ENCODE data around the gene LRRC66.
A peak's percentile ranks its signal among the peaks of the same experiment; 100 is the strongest.

The LRRC66 gene, protein sequence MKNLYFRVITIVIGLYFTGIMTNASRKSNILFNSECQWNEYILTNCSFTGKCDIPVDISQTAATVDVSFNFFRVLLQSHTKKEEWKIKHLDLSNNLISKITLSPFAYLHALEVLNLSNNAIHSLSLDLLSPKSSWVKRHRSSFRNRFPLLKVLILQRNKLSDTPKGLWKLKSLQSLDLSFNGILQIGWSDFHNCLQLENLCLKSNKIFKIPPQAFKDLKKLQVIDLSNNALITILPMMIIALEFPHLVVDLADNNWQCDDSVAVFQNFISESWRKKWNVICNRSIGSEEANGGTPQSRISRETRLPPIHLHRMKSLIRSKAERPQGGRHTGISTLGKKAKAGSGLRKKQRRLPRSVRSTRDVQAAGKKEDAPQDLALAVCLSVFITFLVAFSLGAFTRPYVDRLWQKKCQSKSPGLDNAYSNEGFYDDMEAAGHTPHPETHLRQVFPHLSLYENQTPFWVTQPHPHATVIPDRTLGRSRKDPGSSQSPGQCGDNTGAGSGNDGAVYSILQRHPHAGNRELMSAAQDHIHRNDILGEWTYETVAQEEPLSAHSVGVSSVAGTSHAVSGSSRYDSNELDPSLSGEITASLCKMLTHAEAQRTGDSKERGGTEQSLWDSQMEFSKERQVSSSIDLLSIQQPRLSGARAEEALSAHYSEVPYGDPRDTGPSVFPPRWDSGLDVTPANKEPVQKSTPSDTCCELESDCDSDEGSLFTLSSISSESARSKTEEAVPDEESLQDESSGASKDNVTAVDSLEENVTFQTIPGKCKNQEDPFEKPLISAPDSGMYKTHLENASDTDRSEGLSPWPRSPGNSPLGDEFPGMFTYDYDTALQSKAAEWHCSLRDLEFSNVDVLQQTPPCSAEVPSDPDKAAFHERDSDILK

GRCh38 chr4:52019936-52020657 lies at the start of gene LRRC66:
Gene LRRC66, minus strand, starts transcription at chr4:52020363. Its CDS starts 2,750 bp downstream, at chr4:52017613.
- no peak for DNase-seq

DNA sequence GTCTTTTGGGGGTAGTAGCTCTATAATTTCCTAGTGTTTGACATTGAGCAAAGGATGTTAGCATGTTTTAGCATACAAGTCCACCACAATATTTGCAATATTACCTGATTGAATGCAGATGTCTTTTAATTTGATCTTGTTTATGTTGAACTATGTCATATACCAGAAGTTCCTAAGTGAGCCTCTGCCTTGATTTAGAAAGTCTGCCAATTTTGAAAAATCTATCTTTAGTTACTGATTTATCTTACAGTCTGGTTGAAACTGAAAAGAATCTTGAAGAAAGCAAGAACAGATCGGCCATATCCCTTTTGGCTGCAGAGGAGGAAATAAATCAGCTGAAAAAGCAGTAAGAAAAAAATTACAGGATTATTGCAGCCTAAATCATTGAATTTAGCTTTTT lies 49.4 kb upstream of the LRRC66 start:
- no peak for DNase-seq

DNA sequence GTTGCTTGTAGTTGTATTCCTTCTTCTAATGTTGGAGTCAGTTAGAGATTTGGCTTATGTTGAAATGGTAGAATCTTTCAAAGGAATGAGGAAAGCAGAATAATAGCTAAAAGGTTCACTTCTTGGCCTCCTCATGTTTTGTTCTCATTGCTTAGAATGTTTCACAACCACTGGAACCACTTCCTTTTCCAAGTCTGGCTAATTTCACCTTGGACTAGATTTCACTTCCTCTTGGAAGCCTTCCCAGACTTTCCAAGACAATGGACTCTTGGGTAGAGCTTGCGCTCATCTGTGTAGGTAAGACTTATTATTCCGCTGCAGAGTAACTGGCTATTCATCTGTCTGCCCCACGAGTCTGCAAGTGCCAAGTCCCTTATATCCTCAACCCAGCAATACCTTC lies 39.2 kb upstream of the LRRC66 start:
- no peak for DNase-seq

DNA sequence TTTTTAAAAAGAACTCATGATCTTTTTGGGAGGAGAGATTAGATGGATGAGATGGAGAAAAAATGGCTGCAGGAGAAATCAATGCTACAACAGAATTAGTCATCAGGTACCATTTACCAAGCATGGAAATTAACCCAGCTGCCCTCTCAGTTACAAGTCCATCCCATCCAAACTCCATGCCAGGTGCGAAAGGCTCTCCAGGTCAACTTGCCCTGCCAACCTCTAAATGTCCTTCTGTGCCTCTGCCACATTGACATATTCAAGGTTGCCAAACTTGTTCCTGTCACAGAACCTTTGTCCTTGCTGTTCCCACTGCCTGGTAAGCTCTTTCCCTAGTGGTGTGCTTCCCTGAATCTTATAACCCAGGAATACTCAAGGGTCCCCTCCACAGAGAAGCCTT lies 38.1 kb upstream of the LRRC66 start:
- DNase-seq = no peak

DNA sequence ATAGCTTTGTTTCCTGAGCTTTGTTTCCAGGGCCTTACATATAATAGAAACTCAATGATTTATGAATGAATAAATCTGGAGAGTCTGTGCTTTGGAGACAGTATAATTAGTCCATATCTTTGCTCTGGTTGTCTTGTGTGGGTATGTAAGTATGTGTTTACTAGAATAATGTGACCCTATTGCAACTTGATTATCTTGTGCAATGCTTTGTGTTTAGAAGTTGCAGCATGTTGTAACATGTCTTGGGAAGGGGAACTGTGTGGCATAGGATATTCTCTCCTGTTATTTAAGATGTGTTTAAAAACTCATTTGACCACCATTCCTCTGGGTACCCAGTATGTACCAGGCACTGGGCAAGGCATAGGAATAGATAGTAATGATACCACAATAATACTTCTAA lies 37.0 kb upstream of the LRRC66 start:
- DNase-seq = no peak

GRCh38 chr4:52054254-52054653 lies 34.1 kb upstream of the LRRC66 start:
- DNase-seq = no peak

DNA sequence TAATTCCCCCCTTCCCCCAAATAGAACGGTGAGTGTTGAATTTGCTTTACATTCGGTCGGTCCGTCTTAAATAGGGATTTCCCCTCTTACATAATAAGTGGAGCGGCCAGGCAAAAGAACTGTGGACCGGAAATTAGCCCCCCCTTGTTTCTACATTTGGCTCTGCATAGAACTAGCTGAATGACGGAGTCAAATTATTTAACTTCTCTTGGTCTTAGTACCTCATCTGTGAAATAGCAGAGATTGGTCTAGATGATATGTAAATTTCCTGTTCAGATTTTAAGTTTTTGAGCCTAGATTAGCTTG lies 32.3 kb upstream of the LRRC66 start:
- DNase-seq = no peak

DNA sequence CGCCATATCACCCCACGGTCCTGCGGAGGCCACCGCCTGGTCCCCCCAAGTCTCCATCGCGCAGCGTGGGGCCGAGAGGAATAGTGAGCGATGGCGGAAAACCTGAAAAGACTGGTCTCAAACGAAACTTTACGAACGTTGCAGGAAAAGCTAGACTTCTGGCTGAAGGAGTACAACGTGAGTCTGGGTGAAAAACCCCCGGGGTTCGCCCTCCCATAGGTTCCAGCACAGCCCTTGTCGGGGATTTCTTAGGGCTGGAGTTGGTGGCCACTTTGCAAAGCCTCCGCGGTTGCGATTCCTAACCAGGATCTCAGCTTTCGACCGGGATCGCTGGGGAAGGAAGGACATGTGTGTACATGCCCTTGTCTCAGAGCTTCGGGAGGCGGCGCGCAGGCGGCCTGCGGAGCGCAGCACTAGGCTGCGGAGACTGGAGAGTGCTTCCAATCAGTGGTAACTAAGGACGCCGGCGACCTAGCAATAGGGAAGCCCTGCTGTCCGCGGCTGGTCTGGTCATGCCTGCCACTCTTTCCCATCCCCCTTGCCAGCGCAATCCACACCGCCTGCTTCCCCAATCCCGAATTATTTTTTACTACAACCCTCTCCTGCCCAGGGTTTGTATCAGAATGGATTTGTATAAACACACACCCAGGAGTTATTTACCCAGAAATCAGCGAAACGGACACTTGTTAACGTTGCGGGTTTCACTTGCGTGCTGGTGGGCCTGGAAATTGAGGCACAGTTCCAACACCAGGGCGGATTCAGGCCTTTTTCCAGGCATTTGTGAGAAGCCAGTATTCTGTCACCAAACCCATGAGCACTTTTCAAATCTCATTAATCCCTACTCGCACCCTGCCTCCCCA lies 31.7 kb upstream of the LRRC66 start:
- no peak for DNase-seq

DNA sequence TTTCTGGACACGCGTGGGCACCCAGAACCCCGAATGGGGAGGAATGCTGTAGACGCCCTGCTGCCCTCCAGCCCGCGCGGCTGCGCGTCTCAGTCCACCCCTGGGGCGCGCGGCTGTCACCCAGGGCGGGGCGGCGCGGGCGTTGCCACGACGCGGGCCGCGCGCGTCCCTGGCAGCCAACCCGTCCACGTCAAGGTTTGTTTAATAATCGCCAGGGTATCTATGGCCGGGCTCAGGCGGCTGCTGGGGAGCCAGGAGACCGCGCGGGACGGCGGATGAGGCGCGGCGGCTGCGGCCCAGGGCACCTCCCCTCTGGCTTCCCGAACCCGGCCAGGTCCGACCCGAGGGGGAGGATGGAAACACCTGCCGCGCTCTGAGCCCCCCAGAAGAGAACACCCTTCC lies 31.1 kb upstream of the LRRC66 start, which contains the start of gene SPATA18:
Gene SPATA18, plus strand, starts transcription at position 92 of the 402 bp plus-strand sequence. CDS start 401 bp downstream, outside the sequence.
- DNase-seq = no peak

DNA sequence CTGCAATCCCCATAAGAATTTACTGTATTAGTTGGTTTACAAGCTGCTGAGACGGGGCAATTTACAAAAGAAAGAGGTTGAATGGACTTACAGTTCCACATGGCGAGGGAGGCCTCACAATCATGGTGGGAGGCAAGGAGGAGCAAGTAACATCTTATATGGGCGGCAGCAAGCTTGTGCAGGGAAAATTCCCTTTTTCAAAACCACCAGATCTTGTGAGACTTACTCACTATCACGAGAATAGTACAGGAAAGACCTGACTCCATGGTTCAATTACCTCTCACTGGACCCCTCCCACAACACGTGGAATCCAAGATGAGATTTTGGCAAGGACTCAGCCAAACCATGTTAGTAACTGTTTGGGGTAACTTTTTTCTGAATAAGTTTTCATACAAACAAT lies 29.1 kb upstream of the LRRC66 start:
- no peak for DNase-seq

DNA sequence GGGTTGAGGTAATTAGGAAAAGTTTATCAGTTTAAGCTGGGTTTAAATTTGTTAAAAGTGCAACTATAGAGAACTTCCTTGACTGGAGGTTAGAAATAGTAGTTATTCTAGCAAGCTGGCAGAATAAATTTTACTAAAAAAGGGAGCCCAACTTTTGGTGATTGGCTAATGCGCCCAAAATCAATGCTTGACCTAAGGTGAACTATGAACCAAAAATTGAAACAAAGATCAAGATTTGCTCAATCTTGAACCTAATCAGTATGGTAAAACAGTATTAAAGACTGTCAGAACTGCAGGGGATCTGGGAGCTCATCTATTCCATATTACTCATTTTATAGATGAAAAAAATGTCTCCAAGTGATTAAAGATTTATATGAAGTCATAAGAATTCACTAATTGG lies 24.9 kb upstream of the LRRC66 start:
- DNase-seq = no peak

GRCh38 chr4:52038103-52038912 lies 18.1 kb upstream of the LRRC66 start, which contains the start of gene SGCB:
Gene SGCB, minus strand, starts transcription at chr4:52038299. Its CDS starts 40 bp downstream, at chr4:52038259.
- peak; percentile 60 for DNase-seq

- DNase-seq = no peak
These were observed 17.5 kb upstream of the LRRC66 start for GRCh38 chr4:52037689-52038102.

DNA sequence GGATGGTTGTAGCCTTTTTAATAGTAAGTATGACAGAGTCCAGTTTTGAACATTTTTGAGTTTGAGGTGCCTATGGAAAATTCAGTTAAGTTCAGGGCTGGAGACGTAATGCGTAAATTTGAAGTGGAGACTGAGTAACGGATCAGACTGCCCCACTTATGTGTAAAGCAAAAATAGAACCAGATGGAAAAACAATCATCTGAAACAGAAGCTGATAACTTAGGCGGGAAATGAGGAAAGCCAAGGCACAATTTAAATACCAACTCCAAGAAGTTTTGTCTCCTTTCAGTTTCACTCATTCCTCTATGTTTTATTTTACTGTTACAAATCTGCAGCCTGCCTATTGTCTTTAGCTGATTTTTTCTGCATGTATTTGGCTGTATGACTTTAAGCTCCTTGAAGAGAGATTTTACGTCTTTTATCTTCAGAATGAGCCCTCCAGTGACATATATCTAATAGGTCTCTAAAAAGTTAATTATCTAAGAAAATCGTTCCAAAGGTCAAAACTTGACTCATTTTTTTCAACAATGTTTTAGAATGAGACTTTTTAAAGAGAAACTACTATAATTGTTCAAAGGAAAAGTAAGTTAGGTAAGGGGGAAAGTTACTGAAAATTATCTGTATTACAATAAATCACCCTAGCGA lies 16.8 kb upstream of the LRRC66 start:
- no peak for DNase-seq

- no peak for DNase-seq
These were observed 15.0 kb upstream of the LRRC66 start for GRCh38 chr4:52035190-52035589.

DNA sequence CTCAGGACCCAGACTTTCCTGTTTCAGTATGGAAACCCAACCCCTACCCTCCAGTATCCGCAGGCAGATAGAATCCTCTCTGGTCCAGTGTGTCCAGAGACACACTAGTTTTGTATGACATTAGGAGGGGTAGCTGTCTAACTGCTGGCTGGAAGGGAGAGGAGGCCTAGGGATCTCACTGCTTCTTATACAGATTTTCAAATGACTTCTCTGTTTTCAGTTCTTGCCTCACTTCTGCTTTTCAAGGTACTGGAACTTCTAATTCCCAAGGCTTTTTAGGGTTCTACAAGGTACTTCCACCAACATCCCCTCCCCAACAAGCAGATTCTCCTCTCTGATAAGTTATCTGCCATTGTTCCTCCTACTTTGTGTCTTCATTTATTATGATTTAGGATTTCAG lies 11.8 kb upstream of the LRRC66 start:
- DNase-seq = no peak

GRCh38 chr4:52028970-52029369 lies 8.8 kb upstream of the LRRC66 start:
- DNase-seq = no peak

DNA sequence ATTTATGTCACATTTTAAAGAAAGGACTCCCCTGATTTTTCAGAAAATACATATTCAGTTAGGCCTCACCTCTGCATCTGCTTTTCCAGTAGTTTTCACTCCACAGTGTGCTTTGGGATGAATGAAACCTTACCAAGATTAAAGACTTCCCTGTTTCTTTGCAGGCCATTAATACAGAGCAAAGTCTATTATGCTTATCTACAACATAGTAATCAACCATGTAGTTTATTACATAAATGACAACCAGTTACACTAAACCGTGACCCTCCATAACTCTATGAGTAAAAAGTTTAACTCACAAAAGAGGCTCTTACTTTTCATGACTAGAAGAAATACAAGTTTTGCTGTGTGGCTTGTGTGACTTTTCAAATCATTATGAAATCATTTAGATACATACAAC lies 2.3 kb downstream of the LRRC66 start:
- no peak for DNase-seq

- no peak for DNase-seq
These were observed 3.2 kb downstream of the LRRC66 start for GRCh38 chr4:52016981-52017380.

GRCh38 chr4:52015366-52015765 lies 4.8 kb downstream of the LRRC66 start:
- no peak for DNase-seq

DNA sequence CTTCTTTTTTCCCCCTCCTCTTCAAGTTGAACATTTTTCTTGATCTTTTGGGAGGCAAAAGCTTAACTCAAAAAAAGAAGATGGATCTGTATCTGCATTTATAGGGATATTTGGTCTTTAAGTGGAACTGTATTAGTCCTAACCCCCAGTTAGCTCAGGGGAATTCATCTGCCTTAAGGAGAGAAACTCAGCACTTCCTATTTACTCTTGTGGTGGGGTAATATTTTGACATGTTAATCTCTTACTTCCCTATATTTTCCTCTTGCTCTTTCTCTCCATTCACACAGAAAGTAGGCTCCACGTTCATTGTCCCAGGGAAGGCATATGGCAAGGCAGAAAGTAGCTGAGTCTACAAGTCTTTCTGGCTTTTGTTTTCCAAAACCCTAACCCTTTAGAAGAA lies 5.3 kb downstream of the LRRC66 start:
- no peak for DNase-seq

Measured in stimulated activated naive CD4-positive, alpha-beta T cell treated with Interleukin-2 at 50 U/mL for 16 hours (primary cell).